Amniotic stem cell (primary cell): ENCODE results near the gene HCN4.

ENCODE experiments used
- DNase-seq: peaks from one replicate; lab custom pipeline; 2025; lab: John Stamatoyannopoulos, UW

The HCN4 gene

DNA sequence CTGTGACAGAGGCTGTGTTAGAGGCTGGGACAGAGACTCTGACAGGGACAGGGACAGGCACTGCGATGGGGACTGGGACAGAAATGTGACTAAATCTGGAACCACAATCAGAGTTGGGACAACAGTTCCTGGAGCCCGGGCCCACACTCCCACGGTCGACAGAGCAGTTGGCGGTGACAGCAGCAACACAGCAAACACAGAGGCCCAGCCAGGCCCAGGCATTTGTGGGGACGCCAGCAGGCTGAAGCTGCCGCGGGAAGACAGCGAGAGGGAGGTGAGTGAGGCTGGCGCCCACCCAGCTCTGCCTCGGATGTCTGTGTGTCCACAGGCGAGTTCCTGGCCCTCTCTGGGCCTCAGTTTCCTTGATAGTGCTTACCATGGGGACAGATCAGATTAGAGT lies 9.3 kb upstream of the HCN4 start:
- no peak for DNase-seq

DNA sequence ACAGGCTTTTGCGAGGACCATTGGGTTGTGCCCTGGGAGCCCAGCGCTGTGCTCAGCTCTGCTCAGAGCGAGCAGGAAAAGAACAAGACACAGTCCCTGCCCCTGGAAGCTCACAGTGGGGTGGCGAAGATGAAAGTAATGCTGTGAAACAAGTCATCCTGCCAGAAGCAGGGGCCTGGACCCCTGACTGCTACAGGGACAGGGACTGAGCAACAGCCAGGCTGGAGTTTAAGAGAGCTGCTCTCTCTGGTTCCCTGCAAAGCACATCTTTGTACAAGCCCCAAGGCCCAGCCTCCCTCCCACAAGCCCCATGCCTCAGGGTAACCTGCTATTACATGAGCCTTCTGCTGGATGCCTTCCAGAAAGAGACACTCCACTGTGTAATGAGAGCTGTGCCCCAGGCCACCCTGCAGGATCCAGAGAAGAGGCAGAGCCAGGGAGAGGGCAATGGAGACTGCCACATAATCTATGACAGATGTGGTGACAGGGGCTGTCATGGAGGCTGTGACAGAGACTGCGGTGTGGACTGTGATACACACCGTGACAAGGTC lies 7.1 kb upstream of the HCN4 start:
- DNase-seq = no peak

GRCh38 chr15:73375012-73375411 lies 6.3 kb upstream of the HCN4 start:
- DNase-seq = no peak

- no peak for DNase-seq
Measured at GRCh38 chr15:73374604-73375003, 5.8 kb upstream of the HCN4 start.

DNA sequence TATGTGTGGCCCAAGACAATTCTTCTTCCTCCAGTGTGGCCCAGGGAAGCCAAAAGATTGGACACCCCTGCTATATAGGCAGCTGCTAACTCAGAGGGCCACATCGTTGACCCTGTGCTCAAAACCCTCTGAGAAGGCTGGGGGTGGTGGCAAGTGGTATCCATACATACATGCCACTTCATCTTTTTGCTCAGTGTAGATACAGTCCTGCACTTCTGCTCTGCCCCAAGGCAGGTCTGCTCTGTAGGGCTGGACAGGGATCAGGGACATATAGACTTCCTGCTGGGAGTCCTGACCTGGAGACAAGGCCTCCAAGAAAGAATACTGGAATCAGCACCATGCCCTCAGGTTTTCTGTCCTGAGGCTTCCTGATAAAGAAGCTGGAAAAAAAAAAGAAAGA lies 4.5 kb upstream of the HCN4 start:
- no peak for DNase-seq

DNA sequence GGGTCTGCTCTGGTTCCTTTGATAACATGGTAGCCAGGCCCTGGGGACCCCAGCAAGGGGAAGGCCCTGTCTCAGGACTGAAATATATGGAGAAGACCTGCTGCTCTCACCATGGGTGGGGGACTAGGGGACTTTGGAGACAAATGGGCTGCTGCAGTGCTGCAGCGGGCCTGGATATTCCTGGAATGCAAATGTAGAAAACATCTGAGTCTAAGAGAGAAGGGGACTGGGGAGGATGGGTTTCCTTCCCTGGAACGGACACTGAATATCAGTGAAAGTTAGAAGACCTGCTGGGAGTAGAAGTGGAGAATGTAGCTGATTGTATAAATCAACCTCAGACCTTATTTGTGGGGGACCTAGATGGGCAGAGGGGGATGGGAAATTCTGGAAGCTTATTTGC lies 3.1 kb upstream of the HCN4 start:
- no peak for DNase-seq

GRCh38 chr15:73370151-73370550 lies 1.4 kb upstream of the HCN4 start:
- DNase-seq = no peak

DNA sequence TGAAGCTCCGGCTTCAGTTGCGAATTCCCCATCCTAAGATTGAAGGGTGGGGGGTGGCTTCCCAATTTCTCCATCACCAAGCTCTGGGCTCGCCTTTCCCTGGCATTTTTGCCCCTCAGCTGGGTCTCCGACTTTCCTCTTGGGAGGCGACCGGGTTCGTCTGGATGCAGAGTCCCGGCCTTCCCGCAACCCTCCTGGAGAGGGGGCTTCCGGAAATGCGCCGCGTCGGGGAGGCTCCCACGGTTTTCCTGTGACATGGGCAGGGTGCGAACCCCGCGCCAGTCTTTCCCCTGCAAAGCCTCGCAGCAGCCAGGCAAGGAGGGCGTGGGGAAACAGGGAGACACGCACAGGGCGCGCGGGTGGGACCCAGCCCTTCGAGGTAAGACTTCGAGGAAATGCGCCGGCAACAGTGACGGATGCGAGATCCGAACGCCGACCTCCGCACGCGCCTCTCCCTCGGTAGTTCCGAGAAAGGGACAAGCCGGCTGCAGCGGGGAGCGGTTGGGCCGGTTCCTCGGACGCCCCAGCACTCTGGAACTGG lies 466 bp upstream of the HCN4 start:
- no peak for DNase-seq

- DNase-seq = no peak
Measured at GRCh38 chr15:73367624-73368300, 996 bp downstream of the HCN4 start.

DNA sequence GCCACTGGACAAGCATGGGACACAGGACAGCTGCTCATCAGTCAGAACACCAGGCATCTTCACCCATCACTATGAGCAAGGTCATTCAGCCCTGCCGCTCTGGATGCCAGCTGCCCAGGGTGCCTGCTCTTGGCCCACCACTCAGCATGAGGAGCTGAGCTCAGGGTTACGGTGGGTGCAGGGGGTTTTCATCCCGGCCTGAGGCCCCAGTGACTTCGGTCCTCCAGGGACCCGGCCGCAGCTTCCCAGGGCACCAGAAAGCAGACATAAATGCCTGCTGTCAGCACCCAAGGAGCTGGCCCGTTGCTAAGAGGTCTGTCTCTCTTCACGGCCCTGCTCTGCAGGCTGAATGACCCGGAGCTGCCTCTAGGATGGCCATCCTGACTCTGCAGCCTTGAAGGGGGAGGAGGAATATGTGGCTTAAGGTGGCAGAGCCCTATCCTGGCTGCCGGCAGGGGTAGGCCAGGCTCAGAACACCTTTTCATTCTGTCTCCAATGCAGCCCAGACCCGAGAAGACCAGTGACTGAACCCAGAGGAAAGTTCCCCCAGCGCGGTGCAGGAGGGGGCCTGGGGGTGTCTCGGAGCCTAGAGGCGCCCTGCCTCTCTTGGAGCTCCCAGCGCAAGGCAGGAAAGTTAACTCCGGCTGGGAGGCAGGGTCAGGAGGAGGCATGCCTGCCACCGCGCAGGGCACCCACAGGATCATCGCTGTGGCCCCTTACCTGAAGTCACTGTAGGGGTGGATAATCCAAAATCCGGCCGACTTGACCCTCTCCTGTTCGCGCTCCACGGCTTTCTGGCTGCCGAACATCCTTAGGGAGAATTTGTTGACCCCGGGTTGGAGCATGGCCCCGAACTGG lies 1.8 kb downstream of the HCN4 start:
- DNase-seq = no peak

GRCh38 chr15:73364070-73364469 lies 4.7 kb downstream of the HCN4 start:
- DNase-seq = no peak

DNA sequence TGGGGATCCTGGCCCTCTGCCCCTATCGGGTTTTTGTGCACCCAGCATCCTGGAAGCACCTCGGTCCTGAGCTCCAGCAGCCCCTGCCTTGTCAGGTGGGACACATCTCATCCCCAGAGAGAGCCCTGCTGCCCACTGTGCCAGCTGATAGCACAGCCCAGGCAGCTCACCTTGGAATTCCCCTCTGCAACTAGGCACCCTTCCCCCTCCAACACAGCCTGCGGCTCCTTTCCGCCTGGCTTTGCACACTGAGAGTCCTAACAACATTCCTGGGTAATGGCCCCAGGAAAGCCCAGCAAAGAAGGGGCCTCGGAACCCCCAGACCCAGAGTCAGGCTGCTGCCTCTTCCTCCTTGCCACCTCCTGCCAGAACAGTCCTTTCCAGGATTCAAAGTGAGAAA lies 5.9 kb downstream of the HCN4 start:
- DNase-seq = no peak

DNA sequence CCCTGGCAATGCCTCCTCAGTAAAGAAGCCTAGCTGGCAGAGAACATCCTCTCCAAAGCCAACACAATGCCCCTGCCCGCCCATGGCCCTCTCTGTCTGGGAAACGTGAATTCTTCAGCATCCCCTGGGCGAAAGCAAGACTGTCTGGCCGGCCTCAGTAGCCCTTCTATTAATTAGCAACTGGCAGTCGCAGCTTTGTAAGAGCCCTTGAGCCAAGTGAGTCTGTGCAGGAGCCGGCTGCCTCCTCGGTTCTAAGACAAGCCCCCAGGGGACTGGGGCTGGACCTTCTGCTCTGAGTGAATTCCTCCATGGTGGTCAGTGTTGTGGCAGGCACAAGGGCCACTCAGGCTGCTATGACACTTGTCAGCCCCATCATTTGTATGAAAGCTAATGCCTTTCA lies 7.4 kb downstream of the HCN4 start:
- no peak for DNase-seq

DNA sequence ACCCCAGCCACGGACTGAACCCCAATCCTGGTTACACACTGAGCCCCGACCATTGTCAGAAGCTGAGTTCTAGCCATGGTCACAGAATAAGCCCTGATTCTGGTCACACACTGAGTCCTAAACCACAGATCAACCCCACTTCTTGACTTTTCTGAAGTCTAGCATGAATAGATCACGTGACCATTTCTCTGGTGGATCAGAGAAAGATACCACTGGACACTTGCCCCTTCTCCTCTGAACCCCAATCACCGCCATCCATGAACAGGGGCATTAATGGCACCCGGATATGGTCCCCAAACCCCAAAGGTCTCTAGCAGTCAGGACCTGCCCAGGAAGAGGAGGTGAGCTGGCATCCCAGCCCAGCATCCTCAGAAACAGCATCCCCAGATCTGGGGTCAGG lies 9.1 kb downstream of the HCN4 start:
- DNase-seq = no peak

DNA sequence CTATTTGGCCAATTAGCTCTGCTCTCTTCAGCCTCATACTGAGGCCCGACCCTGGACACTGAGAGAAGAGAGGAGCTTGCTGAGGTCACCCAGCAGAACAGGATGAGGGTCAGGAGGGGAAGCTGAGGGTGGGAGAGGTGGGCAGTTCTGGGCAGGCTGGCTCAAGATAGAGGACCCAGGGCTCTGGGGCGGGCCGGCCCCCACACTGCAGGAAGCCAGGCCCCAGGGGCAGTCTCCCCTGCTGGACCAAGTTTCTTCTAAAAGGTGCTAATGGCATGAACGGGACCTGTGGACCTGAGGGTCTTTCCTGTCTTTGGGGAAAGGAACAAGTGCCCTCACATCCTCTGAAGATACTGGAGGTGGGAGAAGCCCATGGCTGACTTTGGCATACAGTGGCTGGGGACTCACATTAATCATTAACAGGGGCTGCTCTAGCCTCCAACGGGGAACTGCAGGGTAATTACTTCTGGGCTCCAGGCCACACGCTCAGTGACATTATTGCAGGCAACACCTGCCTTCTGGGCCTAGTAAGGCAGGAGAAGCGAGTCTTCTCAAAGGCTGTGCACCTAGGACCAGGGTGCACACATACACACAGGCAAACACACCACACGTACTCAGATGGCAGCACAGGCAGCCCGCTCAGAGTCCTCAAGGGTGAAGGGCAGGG lies 10.6 kb downstream of the HCN4 start:
- DNase-seq = no peak

- no peak for DNase-seq
Measured at GRCh38 chr15:73355612-73356265, 13.0 kb downstream of the HCN4 start.

DNA sequence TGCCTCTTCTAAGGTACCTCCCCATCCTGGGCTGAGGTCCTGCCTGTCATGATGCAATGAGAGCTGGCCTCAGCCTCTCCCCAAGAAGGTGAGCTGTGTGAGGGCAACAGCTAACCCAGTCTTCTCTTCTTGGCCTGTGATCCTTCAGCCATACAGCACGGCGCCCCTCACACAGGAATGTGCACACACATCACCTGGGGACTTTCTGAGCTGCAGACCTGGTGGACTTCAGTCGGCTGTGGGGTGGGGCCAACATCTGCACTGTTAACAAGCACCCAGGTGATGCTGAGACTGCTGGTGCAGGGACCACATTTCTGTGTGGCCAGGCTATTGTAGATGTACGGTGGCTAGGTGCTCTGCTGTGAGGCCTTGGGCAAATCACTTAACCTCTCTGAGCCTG lies 14.5 kb downstream of the HCN4 start:
- no peak for DNase-seq

DNA sequence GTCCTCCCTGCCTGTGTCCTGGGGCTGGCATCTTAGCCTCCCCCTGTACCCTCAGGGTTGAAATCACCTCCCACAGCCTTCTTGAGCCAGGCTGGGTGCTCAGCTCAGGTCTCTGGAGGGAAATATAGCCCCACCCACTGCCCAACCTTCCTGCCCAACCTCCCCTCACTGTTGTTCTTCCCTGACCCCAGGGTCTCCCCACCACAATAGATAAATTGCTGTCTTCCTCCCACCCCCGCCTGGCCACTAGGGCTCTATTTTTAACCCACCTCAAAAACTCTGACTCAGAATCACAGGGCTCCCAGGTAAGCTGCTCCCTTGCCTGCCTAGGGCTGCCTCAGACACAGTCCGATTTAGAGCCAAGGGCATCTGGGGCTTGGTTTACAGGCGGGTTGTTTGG lies 15.0 kb downstream of the HCN4 start:
- DNase-seq = no peak

DNA sequence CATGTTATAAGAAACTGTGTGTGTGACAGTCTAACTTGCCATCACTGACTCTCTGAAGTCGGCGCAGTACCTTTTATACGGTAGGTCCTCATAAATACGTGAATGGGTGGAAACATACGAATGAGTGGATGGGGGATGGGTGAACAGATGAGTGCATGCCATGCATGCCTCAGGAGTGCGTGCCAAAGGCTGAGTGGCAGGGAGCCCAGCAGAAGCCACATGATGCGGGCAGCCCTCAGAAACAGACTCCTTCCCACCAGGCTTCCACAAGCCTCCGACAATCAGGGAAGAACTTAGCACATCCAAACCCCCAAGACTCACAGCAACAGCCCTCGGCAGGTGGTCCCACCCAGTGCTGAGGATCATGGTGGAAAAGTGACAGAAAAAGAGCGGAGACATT lies 16.7 kb downstream of the HCN4 start:
- no peak for DNase-seq

DNA sequence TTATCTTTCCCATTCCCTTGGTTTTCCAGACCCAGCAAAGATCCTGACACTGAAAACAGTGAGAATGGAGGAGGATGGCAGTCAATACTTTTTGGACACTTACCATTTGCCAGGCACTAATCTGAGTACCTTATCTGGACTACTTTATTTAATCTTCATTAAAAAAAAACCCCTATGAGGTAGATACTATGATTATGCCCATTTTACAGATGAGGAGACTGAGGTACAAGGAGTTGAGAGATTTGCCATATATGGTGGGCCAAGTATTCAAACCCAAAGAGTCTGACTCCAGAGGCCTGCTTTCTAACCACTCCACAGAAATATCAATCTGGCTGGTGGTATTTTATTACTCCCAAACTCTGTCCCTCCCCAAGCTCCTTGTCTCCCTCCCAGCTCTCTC lies 19.6 kb downstream of the HCN4 start:
- no peak for DNase-seq

- no peak for DNase-seq
Measured at GRCh38 chr15:73346735-73347312, 21.9 kb downstream of the HCN4 start.

- DNase-seq = no peak
Measured at GRCh38 chr15:73345658-73346057, 23.1 kb downstream of the HCN4 start.
